ENCODE data around the gene OR5H14. TPM values are rescaled to one million over a fixed set of nuclear protein-coding genes. Genes with fewer than 3 reads are reported as not detected.
"Not testable (repeated sequence)": the region's sequence is repeated elsewhere in the genome, so short reads cannot be mapped to it uniquely, and the experiment has no call there.

OR5H14 gene
- total RNA-seq (2014; rRNA removed; shearing (Covaris generic)) = not detected in 2 replicates

DNA sequence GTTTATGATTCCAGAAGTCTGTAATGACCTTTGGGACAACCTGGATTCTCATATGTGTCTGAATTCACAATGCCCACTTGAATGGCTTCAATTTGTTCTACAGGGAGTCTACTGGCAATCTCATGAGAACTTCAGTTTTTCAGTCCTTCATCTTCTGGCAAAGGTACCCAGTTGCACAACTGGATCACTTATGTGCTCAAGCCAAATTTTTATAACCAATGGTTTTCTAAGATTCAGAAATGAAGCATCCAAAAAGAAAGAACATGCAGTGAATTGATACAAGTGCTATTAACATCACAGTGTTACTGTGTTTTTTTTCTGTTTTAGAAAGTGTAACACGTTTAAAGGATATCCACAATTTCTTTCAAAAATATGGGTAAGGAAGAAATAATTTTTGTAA is at the start of gene OR5H14:
Gene OR5H14, plus strand, starts transcription at position 301 of the 400 bp plus-strand sequence. CDS start 1,907 bp downstream, outside the sequence.
- Histone ChIP-seq H3K4me3 (ENCODE audit: insufficient read depth, low read depth, low read length) (no peak within 1 kb of the TSS), H3K36me3 (replicated peaks; ENCODE audit: control insufficient read depth, insufficient read depth, low read length) (no peaks in the 10 kb centered on the region), H3K27me3 (ENCODE audit: control insufficient read depth, insufficient read depth, low read length) (no peaks in the 10 kb centered on the region)
- DNase-seq = no peak

DNA sequence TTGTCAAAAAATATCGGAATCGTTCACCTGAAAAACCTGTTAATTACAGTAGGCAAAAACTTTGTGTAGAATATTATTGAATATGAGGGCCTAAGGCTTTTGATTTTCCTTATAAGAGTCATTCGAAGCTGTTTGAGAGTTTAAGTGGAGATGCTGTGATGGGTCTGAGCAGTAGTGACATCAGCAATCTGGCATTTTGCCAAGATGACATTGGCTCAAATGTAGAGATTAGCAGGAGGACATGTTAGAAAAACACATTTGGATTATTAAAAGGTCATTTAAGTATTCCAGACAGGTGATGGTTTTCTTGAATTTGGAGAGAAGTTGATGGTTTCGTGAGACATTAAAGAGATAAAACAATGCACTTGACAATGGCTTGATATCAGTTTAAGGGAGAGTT is 47.4 kb upstream of the OR5H14 start:
- DNase-seq = no peak
- no peaks in the 10 kb centered on the region for H3K36me3 ChIP-seq (replicated peaks; ENCODE audit: control insufficient read depth, insufficient read depth, low read length)
- H3K27me3 ChIP-seq (ENCODE audit: control insufficient read depth, insufficient read depth, low read length) = no peaks in the 10 kb centered on the region
- no peak overlapping the region for H3K4me3 ChIP-seq (ENCODE audit: insufficient read depth, low read depth, low read length)

DNA sequence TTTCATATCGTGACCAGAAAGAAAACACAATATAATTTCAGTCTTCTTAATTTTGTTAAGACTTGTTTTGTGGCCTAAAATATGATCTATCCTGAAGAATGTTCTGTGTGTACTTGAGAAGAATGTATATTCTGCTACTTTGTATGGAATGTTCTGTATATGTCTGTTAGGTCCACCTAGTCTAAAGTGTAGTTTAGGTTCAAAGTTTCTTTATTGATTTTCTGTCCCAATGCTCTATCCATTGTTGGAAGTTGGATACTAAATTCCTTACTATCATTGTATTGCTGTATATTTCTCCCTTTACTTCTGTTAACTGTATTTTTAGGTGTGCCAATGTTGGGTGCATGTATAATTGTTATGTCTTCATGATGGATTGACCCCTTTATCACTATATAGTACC is 39.1 kb upstream of the OR5H14 start:
- no peaks in the 10 kb centered on the region for H3K36me3 ChIP-seq (replicated peaks; ENCODE audit: control insufficient read depth, insufficient read depth, low read length)
- H3K27me3 ChIP-seq (ENCODE audit: control insufficient read depth, insufficient read depth, low read length) = no peaks in the 10 kb centered on the region
- DNase-seq = no peak
- no peak overlapping the region for H3K4me3 ChIP-seq (ENCODE audit: insufficient read depth, low read depth, low read length)

DNA sequence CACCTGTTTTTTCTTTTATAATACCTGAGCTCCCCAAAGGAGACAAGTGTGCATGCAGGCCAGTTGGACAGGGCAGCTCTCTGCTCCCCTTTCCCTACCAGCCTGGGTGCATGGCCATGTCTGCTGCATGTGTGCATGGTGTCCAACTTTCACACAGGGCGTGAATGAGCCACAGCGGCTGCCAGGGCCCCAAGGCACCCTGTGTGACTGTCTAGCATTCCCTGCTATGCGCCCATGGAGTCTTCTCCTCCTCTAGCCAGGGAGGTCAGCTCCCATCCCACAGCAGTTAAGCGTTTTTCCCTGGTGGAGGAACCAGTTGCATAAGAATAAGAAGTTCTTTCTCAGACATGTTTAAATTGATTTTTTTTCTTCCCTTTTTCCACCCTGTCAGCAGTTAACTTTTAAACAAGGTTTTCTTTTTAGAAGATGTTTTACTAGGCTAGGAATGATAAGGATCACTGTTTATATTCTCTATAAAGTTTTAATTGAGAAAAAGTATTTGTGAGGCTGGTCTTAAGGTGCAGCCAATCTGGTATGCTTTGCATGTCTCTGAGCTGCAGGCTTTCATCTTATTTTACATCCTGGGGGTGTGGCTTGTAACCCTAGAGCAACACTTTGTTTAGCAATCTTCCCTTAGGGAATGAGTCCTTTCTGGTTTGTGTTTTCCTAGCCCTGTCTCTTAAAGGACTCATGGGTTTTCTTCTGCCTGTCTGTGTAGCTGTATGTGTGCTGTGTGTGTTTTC is 37.3 kb upstream of the OR5H14 start:
- H3K36me3 ChIP-seq (replicated peaks; ENCODE audit: control insufficient read depth, insufficient read depth, low read length) = no peaks in the 10 kb centered on the region
- H3K27me3 ChIP-seq (ENCODE audit: control insufficient read depth, insufficient read depth, low read length) = no peaks in the 10 kb centered on the region
- no peak for DNase-seq
- no peak overlapping the region for H3K4me3 ChIP-seq (ENCODE audit: insufficient read depth, low read depth, low read length)

DNA sequence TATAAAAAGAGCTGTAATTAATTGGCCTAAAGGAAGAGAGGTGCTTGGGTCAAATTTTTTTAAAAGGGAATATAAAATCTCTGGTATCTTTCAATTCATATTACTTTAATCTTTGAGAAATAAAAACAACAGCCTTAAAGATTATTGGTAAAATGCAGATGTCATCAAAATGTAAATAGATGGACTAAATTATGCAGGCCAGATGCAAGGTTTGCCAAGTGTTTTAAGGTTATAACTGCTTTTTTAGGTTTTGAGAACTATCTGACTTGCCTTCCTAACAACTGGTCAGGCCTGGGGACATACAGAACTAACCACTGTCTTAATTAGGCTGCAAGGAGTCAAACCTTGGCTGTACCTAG is 36.8 kb upstream of the OR5H14 start:
- Histone ChIP-seq H3K36me3 (replicated peaks; ENCODE audit: control insufficient read depth, insufficient read depth, low read length) (no peaks in the 10 kb centered on the region), H3K27me3 (ENCODE audit: control insufficient read depth, insufficient read depth, low read length) (no peaks in the 10 kb centered on the region), H3K4me3 (ENCODE audit: insufficient read depth, low read depth, low read length) (no peak overlapping the region)
- no peak for DNase-seq

DNA sequence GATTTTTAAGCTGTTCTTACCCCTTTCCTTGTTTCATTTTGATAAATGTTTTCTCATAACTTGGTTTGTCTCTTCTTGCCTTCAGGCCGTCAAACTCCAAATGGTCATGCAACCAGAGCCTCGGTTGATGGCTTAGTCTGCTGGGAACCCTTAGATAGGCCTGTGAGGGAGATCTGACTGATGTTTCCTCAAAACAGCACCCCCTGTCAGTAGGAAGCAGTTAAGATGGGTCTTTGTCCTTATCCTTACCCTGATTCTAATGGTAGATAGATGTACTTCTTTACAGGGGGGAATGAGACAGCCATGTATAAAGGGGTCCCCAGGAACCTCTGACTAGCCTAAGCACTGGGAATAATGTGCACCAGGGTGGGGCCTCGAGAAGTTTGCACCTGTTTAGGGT is 33.0 kb upstream of the OR5H14 start:
- no peaks in the 10 kb centered on the region for H3K36me3 ChIP-seq (replicated peaks; ENCODE audit: control insufficient read depth, insufficient read depth, low read length)
- no peak overlapping the region for H3K4me3 ChIP-seq (ENCODE audit: insufficient read depth, low read depth, low read length)
- DNase-seq = no peak
- H3K27me3 ChIP-seq (ENCODE audit: control insufficient read depth, insufficient read depth, low read length) = no peaks in the 10 kb centered on the region

DNA sequence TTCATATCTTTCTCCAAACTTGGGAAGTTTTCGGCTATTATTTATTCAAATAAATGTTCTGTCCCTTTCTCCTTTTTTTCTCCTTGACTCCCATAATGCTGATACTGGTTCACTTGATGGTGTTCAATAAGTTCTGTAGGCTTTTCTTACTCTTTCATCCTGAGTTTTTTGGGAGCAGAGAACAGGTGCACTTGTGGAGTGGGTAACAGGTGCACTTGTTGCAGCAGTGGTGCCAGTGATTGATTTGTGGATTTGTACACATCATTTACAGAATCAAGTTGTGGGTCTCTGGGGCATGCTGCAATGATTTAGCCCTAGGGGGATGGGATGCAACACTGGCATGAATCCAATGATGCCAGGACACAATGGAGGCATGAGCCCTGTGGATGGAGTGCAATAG is 31.6 kb upstream of the OR5H14 start:
- no peak overlapping the region for H3K4me3 ChIP-seq (ENCODE audit: insufficient read depth, low read depth, low read length)

DNA sequence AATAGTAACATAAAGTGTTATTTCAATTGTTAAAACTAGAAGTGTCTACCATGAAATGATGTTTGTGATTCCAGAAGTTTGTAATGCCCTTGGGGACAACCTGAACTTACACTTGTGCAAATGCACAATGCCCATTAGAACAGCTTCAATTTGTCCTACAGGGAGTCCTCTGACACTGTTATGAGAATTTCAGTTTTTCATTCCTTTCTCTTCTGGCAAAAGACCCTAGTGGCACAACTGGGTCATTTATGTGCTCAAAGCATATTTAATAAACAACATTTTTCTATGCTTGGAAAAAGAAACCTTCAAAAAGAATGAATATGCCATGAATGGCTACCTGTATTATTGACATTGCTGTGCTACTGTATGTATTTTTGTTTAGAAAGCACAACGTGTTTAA is 16.9 kb upstream of the OR5H14 start, which contains the start of gene OR5H1:
Gene OR5H1, plus strand, starts transcription at position 301 of the 400 bp plus-strand sequence. CDS start 1,977 bp downstream, outside the sequence.
- Histone ChIP-seq H3K4me3 (ENCODE audit: insufficient read depth, low read depth, low read length) (no peak within 1 kb of the TSS), H3K36me3 (replicated peaks; ENCODE audit: control insufficient read depth, insufficient read depth, low read length) (no peaks in the 10 kb centered on the region), H3K27me3 (ENCODE audit: control insufficient read depth, insufficient read depth, low read length) (no peaks in the 10 kb centered on the region)
- DNase-seq = no peak

More for the DNA sequence above, 31.6 kb upstream of the OR5H14 start:
- H3K36me3 ChIP-seq (replicated peaks; ENCODE audit: control insufficient read depth, insufficient read depth, low read length) = no peaks in the 10 kb centered on the region
- DNase-seq = no peak
- H3K27me3 ChIP-seq (ENCODE audit: control insufficient read depth, insufficient read depth, low read length) = no peaks in the 10 kb centered on the region

DNA sequence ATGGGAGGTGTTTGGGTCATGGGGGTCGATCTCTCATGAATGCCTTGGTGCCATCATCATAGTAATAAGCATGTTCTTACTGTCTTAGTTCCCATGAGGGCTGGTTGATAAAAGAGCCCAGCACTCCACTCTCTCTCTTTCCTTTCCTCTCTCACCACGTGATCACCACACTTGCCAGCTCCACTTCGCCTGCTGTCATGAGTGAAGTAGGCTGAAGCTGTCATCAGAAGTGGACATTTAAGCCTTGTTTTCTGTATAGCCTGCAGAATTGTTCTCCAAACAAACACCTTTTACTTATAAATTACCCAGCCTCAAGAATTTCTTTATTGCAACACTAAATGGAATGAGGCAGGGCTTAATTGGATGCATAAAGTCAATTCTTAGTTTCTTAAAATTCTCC is 10.6 kb upstream of the OR5H14 start:
- Histone ChIP-seq H3K4me3 (ENCODE audit: insufficient read depth, low read depth, low read length) (no peak overlapping the region), H3K36me3 (replicated peaks; ENCODE audit: control insufficient read depth, insufficient read depth, low read length) (no peaks in the 10 kb centered on the region)
- DNase-seq = no peak

DNA sequence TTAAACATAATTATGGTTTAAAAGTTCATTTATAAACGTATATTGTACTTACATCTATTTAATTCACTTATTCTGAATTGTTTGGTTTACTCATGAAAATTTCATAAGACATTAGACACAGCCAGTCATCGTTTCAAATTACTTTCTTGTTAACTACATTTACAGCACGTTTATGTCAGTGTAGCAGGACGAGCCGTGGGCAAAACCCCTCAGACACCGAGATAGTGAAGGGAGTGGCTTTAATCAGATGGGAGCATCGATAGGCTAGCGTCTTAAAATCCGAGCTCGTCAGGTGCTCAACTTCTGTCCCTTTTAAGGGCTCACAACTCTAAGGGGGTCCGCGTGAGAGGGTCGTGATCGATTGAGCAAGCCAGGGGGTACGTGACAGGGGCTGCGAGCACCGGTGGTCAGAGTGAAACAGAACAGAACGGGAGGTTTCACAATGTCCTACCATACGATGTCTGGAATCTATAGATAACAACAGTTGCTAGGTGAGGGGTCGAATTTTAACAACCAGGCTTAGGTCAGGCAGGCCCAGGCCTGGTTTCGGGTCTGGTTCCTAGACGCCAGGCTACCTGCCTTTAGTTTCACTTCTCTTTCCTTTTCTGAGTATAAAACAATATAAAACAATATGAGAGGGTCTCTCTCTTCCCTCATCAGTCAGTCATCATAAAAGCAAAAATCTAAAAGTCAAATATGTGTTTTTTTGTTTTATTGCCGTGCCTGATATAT is 9.3 kb upstream of the OR5H14 start:
- not testable (repeated sequence) for DNase-seq; H3K27me3 ChIP-seq (ENCODE audit: control insufficient read depth, insufficient read depth, low read length); H3K4me3 ChIP-seq (ENCODE audit: insufficient read depth, low read depth, low read length); H3K36me3 ChIP-seq (replicated peaks; ENCODE audit: control insufficient read depth, insufficient read depth, low read length)

More for the DNA sequence above, 10.6 kb upstream of the OR5H14 start:
- H3K27me3 ChIP-seq (ENCODE audit: control insufficient read depth, insufficient read depth, low read length) = no peaks in the 10 kb centered on the region

DNA sequence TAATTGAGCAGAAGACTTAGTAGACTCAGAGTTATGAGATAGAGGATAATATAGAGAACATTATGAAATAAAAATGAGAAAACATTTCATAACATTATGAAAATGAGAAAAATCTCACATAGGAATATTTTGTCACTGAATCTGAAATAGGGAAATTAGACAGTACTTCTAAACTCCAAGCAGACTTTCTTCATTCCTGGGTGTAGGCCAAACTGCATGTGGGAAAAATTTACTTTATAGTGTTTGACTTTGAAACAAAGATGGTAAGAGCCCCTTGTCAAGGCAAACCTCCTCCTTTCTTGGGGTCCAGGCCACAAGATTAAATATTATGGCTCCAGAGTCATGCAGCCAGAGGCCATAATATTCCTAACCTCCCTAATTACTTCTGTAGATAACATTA is 6.7 kb upstream of the OR5H14 start:
- Histone ChIP-seq H3K27me3 (ENCODE audit: control insufficient read depth, insufficient read depth, low read length) (no peaks in the 10 kb centered on the region), H3K36me3 (replicated peaks; ENCODE audit: control insufficient read depth, insufficient read depth, low read length) (no peaks in the 10 kb centered on the region), H3K4me3 (ENCODE audit: insufficient read depth, low read depth, low read length) (no peak overlapping the region)
- no peak for DNase-seq

DNA sequence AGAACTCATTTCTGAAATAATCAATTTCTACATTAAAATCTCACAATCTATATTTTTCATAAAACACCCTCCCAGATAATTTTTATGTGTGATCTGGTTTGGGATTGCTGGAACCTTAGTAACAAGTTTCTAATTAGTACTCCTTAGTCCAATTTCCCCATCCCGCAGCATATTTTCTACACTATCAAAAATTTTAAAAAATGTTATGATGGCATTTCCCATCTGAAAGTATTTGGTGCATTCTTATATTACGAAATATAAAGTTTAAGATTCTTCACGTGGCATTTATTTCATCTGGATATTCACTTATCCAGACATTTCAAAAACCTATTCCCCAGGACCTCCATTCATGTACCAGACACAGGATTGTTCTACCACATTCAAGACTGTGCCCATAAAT is 1.5 kb downstream of the OR5H14 start:
- H3K4me3 ChIP-seq (ENCODE audit: insufficient read depth, low read depth, low read length) = no peak overlapping the region
- no peak for DNase-seq

DNA sequence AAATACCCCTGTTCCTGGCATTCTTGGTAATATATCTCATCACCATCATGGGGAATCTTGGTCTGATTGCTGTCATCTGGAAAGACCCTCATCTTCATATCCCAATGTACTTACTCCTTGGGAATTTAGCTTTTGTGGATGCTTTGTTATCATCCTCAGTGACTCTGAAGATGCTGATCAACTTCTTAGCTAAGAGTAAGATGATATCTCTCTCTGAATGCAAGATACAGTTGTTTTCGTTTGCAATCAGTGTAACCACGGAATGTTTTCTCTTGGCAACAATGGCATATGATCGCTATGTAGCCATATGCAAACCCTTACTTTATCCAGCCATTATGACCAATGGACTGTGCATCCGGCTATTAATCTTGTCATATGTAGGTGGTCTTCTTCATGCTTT is 2.2 kb downstream of the OR5H14 start:
- not testable (repeated sequence) for H3K27me3 ChIP-seq (ENCODE audit: control insufficient read depth, insufficient read depth, low read length); H3K36me3 ChIP-seq (replicated peaks; ENCODE audit: control insufficient read depth, insufficient read depth, low read length); H3K4me3 ChIP-seq (ENCODE audit: insufficient read depth, low read depth, low read length); DNase-seq

More for the DNA sequence above, 1.5 kb downstream of the OR5H14 start:
- Histone ChIP-seq H3K27me3 (ENCODE audit: control insufficient read depth, insufficient read depth, low read length) (no peaks in the 10 kb centered on the region), H3K36me3 (replicated peaks; ENCODE audit: control insufficient read depth, insufficient read depth, low read length) (no peaks in the 10 kb centered on the region)

DNA sequence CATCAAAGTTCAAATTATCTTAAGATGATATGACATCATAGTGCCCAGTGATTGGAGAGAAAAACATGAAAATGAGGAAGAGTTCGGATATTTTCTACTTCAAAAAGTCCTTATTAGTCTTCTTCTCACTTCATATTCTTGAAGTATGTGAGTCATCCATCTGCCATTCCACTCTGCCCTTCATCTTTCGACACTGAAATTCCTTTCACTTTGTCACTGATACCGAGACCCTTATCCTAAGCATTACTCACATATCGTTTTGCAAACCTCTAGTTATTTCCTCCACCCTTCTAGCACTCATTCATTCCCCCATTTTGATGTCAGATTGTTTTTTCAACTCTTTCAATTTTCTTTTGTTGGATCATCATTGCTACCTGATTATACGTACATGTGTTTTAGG is 4.0 kb downstream of the OR5H14 start:
- H3K36me3 ChIP-seq (replicated peaks; ENCODE audit: control insufficient read depth, insufficient read depth, low read length) = no peaks in the 10 kb centered on the region
- no peaks in the 10 kb centered on the region for H3K27me3 ChIP-seq (ENCODE audit: control insufficient read depth, insufficient read depth, low read length)
- DNase-seq = no peak
- no peak overlapping the region for H3K4me3 ChIP-seq (ENCODE audit: insufficient read depth, low read depth, low read length)

DNA sequence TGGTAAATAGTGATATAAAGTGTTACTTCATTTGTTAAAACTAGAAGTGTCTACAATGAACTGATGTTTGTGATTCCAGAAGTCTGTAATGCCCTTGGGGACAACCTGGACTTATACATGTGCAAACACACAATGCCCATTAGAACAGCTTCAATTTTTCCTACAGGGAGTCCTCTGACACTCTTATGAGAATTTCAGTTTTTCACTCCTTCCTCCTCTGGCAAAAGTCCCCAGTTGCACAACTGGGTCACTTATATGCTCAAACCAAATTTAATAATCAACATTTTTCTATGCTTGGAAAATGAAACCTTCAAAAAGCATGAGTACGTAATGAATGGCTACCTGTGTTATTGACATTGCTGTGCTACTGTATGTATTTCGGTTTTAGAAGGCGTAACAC is 19.1 kb downstream of the OR5H14 start, which contains the start of gene OR5H15:
Gene OR5H15, plus strand, starts transcription at position 301 of the 400 bp plus-strand sequence. CDS start 2,004 bp downstream, outside the sequence.
- Histone ChIP-seq H3K4me3 (ENCODE audit: insufficient read depth, low read depth, low read length) (no peak within 1 kb of the TSS), H3K36me3 (replicated peaks; ENCODE audit: control insufficient read depth, insufficient read depth, low read length) (no peaks in the 10 kb centered on the region), H3K27me3 (ENCODE audit: control insufficient read depth, insufficient read depth, low read length) (no peaks in the 10 kb centered on the region)
- DNase-seq = no peak

Data from H7 (cell line).